ENCODE measurements around the gene DRP2. TPM values are rescaled to one million over a fixed set of nuclear protein-coding genes. Genes with fewer than 3 reads are reported as not detected.

DRP2 gene
- total RNA-seq, 1 experiment from 2014 or later: 0.64 TPM

DNA sequence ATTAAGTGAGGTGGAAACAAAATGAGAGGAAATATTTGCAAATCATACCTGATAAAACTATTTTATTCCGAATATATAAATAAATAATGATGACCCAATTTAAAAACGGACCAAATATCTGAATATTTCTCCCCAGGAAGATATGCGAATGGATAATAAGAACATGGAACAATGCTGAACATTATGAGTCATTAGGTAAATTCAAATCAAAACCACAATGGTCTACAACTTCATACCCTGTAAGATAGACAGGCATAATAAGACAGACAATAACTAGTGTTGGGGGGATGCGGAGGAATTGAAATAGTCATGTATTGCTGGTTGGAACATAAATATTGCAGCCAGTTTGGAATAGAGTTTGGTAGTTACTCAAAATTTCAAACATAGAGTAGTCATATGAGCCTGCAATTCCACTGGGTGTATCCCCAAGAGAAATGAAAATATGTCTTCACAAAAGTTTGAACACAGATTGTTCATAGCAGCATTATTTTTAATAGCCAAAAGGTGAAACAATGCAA lies 47.6 kb upstream of the DRP2 start:
- POLR2A ChIA-PET: no interaction called here
- DNase-seq (ENCODE audit: low read depth, low spot score) (no peak), ATAC-seq (no peak)
- intact Hi-C loops (cut with micrococcal nuclease): no loop called here
- RAD21 ChIA-PET (ENCODE audit: low non-redundant PET in 1 of 2, low total read pairs in 2 of 2, uncharacterized antibody in 2 of 2, unreplicated experiment in 2 of 2): no interaction called here
- Histone ChIP-seq H3K27me3 (ENCODE audit: insufficient read depth, low read length) (no peaks in the 10 kb centered on the region), H3K36me3 (ENCODE audit: control insufficient read depth in 1 of 2, insufficient read depth in 2 of 2, low read length in 2 of 2) (no peaks in the 10 kb centered on the region), H3K79me2 (ENCODE audit: insufficient read depth, low read length) (no peaks in the 10 kb centered on the region), H3K4me1 (ENCODE audit: control insufficient read depth in 1 of 2, insufficient read depth in 2 of 2, low read length in 2 of 2) (no peaks in the 10 kb centered on the region), H3K9me3 (ENCODE audit: control insufficient read depth in 1 of 2, insufficient read depth in 1 of 2, low read depth in 1 of 2, low read length in 2 of 2) (no peaks in the 10 kb centered on the region), H3K9me2 (ENCODE audit: insufficient read depth) (no peaks in the 10 kb centered on the region), H4K20me1 (ENCODE audit: insufficient read depth) (no peaks in the 10 kb centered on the region), H3K27ac (ENCODE audit: low read depth, low read length) (no peak overlapping the region), H3K4me2 (ENCODE audit: low read length) (no peak overlapping the region), H3K4me3 (replicated peaks in 1 of 2; ENCODE audit: low read depth in 1 of 2, low read length in 2 of 2) (no peak overlapping the region), H3K9ac (ENCODE audit: low read length) (no peak overlapping the region), H2AFZ (ENCODE audit: low read depth, low read length, poor library complexity, severe bottlenecking) (no peak overlapping the region)
- no TSS peak for BruUV-seq (replicated peaks)
- TF ChIP-seq YY1 (IDR thresholded peaks at IDR 0.05; ENCODE audit: extremely low read depth, insufficient replicate concordance, low read depth, low read length): no peak
- TF ChIP-seq EZH2phosphoT487 (IDR thresholded peaks at IDR 0.05; ENCODE audit: borderline replicate concordance): no peak
- TF ChIP-seq, protein P1, sequence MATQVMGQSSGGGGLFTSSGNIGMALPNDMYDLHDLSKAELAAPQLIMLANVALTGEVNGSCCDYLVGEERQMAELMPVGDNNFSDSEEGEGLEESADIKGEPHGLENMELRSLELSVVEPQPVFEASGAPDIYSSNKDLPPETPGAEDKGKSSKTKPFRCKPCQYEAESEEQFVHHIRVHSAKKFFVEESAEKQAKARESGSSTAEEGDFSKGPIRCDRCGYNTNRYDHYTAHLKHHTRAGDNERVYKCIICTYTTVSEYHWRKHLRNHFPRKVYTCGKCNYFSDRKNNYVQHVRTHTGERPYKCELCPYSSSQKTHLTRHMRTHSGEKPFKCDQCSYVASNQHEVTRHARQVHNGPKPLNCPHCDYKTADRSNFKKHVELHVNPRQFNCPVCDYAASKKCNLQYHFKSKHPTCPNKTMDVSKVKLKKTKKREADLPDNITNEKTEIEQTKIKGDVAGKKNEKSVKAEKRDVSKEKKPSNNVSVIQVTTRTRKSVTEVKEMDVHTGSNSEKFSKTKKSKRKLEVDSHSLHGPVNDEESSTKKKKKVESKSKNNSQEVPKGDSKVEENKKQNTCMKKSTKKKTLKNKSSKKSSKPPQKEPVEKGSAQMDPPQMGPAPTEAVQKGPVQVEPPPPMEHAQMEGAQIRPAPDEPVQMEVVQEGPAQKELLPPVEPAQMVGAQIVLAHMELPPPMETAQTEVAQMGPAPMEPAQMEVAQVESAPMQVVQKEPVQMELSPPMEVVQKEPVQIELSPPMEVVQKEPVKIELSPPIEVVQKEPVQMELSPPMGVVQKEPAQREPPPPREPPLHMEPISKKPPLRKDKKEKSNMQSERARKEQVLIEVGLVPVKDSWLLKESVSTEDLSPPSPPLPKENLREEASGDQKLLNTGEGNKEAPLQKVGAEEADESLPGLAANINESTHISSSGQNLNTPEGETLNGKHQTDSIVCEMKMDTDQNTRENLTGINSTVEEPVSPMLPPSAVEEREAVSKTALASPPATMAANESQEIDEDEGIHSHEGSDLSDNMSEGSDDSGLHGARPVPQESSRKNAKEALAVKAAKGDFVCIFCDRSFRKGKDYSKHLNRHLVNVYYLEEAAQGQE (IDR thresholded peaks at IDR 0.05; ENCODE audit: low read depth): no peak
- no peak for TF ChIP-seq ZNF274 (IDR thresholded peaks at IDR 0.05; ENCODE audit: low read depth, low read length)
- no peak for TF ChIP-seq ZFX (IDR thresholded peaks at IDR 0.05)
- TF ChIP-seq, protein P2, sequence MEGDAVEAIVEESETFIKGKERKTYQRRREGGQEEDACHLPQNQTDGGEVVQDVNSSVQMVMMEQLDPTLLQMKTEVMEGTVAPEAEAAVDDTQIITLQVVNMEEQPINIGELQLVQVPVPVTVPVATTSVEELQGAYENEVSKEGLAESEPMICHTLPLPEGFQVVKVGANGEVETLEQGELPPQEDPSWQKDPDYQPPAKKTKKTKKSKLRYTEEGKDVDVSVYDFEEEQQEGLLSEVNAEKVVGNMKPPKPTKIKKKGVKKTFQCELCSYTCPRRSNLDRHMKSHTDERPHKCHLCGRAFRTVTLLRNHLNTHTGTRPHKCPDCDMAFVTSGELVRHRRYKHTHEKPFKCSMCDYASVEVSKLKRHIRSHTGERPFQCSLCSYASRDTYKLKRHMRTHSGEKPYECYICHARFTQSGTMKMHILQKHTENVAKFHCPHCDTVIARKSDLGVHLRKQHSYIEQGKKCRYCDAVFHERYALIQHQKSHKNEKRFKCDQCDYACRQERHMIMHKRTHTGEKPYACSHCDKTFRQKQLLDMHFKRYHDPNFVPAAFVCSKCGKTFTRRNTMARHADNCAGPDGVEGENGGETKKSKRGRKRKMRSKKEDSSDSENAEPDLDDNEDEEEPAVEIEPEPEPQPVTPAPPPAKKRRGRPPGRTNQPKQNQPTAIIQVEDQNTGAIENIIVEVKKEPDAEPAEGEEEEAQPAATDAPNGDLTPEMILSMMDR (IDR thresholded peaks at IDR 0.05 in 2 of 3, conservative IDR thresholded peaks at IDR 0.05 in 1 of 3; ENCODE audit: borderline replicate concordance in 1 of 3, insufficient read depth in 1 of 3, low read depth in 2 of 3, low read length in 2 of 3): no peak
- TF ChIP-seq, protein P3, sequence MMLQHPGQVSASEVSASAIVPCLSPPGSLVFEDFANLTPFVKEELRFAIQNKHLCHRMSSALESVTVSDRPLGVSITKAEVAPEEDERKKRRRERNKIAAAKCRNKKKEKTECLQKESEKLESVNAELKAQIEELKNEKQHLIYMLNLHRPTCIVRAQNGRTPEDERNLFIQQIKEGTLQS (IDR thresholded peaks at IDR 0.05): no peak
- CTCF ChIA-PET: no interaction called here
